ENCODE results near the gene ORMDL3. TPM values are rescaled to one million over a fixed set of nuclear protein-coding genes. Genes with fewer than 3 reads are reported as not detected.
"Not testable (repeated sequence)": the region's sequence is repeated elsewhere in the genome, so short reads cannot be mapped to it uniquely, and the experiment has no call there.

The ORMDL3 gene
- polyA plus RNA-seq, 1 donor from 2014 or later, result 90.1 TPM

- Histone ChIP-seq H3K27ac (ENCODE audit: low read length) (no peak overlapping the region), H3K36me3 (ENCODE audit: insufficient read depth, low read length) (no peaks in the 10 kb centered on the region), H3K4me2 (ENCODE audit: low read length) (no peak overlapping the region), H3K9me3 (ENCODE audit: low read length) (no peaks in the 10 kb centered on the region), H3K9me2 (ENCODE audit: insufficient read depth, low read length) (no peaks in the 10 kb centered on the region), H3K27me3 (ENCODE audit: insufficient read depth, low read depth, low read length) (no peaks in the 10 kb centered on the region), H3F3A (ENCODE audit: insufficient read depth, low read length, poor library complexity, severe bottlenecking) (no peaks in the 10 kb centered on the region), H3K4me3 (ENCODE audit: low read length) (no peak overlapping the region), H3K79me2 (replicated peaks; ENCODE audit: insufficient read depth, low read length) (no peaks in the 10 kb centered on the region), H4K20me1 (ENCODE audit: insufficient read depth) (no peaks in the 10 kb centered on the region), H3K9ac (ENCODE audit: low read length) (no peak overlapping the region), H2AFZ (ENCODE audit: low read depth, low read length) (no peak overlapping the region)
- TF ChIP-seq SMC3 (conservative IDR thresholded peaks at IDR 0.05; ENCODE audit: poor library complexity), result no peak
- no peak for TF ChIP-seq REST (IDR thresholded peaks at IDR 0.05; ENCODE audit: borderline replicate concordance)
- TF ChIP-seq EZH2 (IDR thresholded peaks at IDR 0.05; ENCODE audit: borderline replicate concordance, insufficient read depth, low read length, poor library complexity, severe bottlenecking), result no peak
- TF ChIP-seq RAD21 (conservative IDR thresholded peaks at IDR 0.05), result no peak
- TF ChIP-seq POLR2AphosphoS5 (IDR thresholded peaks at IDR 0.05), result no peak
- TF ChIP-seq CTCF (IDR thresholded peaks at IDR 0.05; ENCODE audit: poor library complexity, severe bottlenecking), result no peak
- no peak for TF ChIP-seq EP300 (conservative IDR thresholded peaks at IDR 0.05; ENCODE audit: poor library complexity, severe bottlenecking)
- no peak for TF ChIP-seq TAF1 (IDR thresholded peaks at IDR 0.05; ENCODE audit: low read depth)
- TF ChIP-seq MXI1 (conservative IDR thresholded peaks at IDR 0.05; ENCODE audit: poor library complexity, severe bottlenecking), result no peak
Observed at GRCh38 chr17:39887078-39887477, 40.3 kb downstream of the ORMDL3 start.

- H3K9me3 ChIP-seq (ENCODE audit: low read length); H3F3A ChIP-seq (ENCODE audit: insufficient read depth, low read length, poor library complexity, severe bottlenecking); H3K9ac ChIP-seq (ENCODE audit: low read length); H4K20me1 ChIP-seq (ENCODE audit: insufficient read depth); H3K9me2 ChIP-seq (ENCODE audit: insufficient read depth, low read length); H2AFZ ChIP-seq (ENCODE audit: low read depth, low read length); H3K4me3 ChIP-seq (ENCODE audit: low read length); H3K79me2 ChIP-seq (replicated peaks; ENCODE audit: insufficient read depth, low read length); H3K36me3 ChIP-seq (ENCODE audit: insufficient read depth, low read length); H3K27me3 ChIP-seq (ENCODE audit: insufficient read depth, low read depth, low read length); H3K27ac ChIP-seq (ENCODE audit: low read length); H3K4me2 ChIP-seq (ENCODE audit: low read length): not testable (repeated sequence)
Observed at GRCh38 chr17:39886102-39886501, 41.3 kb downstream of the ORMDL3 start.

- Histone ChIP-seq H3K4me2 (ENCODE audit: low read length) (no peak overlapping the region), H3K9me3 (ENCODE audit: low read length) (no peaks in the 10 kb centered on the region), H3K36me3 (ENCODE audit: insufficient read depth, low read length) (no peaks in the 10 kb centered on the region), H3K9ac (ENCODE audit: low read length) (no peak overlapping the region), H3K4me3 (ENCODE audit: low read length) (no peak overlapping the region), H2AFZ (ENCODE audit: low read depth, low read length) (no peak overlapping the region), H3K79me2 (replicated peaks; ENCODE audit: insufficient read depth, low read length) (no peaks in the 10 kb centered on the region), H3K27me3 (ENCODE audit: insufficient read depth, low read depth, low read length) (no peaks in the 10 kb centered on the region), H3F3A (ENCODE audit: insufficient read depth, low read length, poor library complexity, severe bottlenecking) (no peaks in the 10 kb centered on the region), H3K27ac (ENCODE audit: low read length) (no peak overlapping the region), H4K20me1 (ENCODE audit: insufficient read depth) (no peaks in the 10 kb centered on the region), H3K9me2 (ENCODE audit: insufficient read depth, low read length) (no peaks in the 10 kb centered on the region)
- TF ChIP-seq MXI1 (conservative IDR thresholded peaks at IDR 0.05; ENCODE audit: poor library complexity, severe bottlenecking) (no peak), CTCF (IDR thresholded peaks at IDR 0.05; ENCODE audit: poor library complexity, severe bottlenecking) (no peak), SMC3 (conservative IDR thresholded peaks at IDR 0.05; ENCODE audit: poor library complexity) (no peak), POLR2AphosphoS5 (IDR thresholded peaks at IDR 0.05) (no peak), RAD21 (conservative IDR thresholded peaks at IDR 0.05) (no peak), EZH2 (IDR thresholded peaks at IDR 0.05; ENCODE audit: borderline replicate concordance, insufficient read depth, low read length, poor library complexity, severe bottlenecking) (no peak)
Observed at GRCh38 chr17:39872751-39873150, 54.6 kb downstream of the ORMDL3 start.
